GM21825 (cell line): ENCODE data around the gene AQP6.

Experiments
- ATAC-seq: cut with Tn5 transposase; IDR thresholded peaks from one replicate; pipeline ENCODE4 v1.9.1; 2021; ENCODE audit warnings: mild to moderate bottlenecking, moderate library complexity; ENCODE audit not compliant: unreplicated experiment

The AQP6 gene

DNA sequence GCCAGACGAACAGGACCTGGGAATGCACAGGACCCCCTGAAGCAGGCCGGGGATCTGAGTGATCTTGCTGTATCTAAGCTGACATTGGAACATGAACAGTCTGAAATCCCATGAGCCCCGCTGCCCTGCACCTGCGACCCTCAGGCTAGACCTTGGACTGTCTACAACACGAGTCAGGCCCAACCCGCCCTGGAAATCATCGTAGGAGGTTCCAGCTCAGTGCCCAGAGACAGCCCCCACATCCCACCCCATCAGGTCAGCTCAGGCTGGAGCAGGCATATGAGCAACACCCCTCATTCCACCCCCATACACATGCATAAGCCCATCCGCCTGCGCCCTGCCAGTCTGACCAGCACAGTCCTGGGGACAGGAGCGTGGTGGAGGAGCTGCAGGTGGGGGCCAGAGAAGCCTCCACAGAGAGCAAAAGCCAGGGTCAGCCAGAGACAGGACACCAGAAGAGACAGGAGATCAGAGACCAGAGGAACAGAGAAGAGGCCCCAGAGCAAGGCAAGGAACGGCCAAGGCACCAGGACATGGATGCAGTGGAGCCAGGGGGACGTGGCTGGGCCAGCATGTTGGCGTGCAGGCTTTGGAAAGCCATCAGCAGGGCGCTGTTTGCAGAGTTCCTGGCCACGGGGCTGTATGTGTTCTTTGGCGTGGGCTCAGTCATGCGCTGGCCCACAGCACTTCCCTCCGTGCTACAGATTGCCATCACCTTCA lies at the start of gene AQP6:
Gene AQP6 (plus strand): TSS at position 307 of the 720 bp plus-strand sequence. CDS start 227 bp downstream, at position 534.
- no peak for ATAC-seq

- no peak for ATAC-seq
These were observed 49.6 kb upstream of the AQP6 start for GRCh38 chr12:49923035-49923644.

DNA sequence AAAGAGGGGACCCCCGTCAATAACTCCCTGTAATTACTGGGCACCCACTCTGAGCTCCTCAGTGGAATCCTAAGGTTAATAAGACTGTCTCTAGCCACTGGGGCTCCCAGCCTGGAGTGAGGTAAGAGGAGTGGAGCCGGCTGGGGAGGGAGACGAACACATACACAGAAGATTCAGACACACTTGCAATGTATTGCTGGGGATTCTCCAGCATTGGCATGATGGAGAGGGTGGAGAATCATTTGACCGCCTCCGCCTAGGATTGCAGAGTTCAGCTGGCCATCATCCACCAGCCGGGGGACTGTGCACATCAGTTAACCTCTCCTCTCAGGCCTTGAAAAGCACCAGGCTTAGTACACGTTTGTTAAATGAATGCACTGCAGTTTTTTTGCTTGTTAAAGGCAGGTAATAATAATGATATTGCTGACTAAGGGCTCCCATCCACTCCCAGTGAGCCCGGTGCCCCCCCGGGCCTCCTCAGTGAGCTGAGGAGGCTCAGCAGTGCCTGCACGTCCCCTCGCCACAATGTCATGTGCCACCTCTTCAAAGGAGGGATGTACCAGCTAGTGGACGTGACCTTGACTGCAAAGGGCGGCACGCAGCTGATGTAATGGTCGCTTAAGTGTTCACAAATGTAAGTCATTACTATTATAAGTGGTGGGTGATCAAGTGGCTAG lies 48.7 kb upstream of the AQP6 start:
- ATAC-seq, result no peak

DNA sequence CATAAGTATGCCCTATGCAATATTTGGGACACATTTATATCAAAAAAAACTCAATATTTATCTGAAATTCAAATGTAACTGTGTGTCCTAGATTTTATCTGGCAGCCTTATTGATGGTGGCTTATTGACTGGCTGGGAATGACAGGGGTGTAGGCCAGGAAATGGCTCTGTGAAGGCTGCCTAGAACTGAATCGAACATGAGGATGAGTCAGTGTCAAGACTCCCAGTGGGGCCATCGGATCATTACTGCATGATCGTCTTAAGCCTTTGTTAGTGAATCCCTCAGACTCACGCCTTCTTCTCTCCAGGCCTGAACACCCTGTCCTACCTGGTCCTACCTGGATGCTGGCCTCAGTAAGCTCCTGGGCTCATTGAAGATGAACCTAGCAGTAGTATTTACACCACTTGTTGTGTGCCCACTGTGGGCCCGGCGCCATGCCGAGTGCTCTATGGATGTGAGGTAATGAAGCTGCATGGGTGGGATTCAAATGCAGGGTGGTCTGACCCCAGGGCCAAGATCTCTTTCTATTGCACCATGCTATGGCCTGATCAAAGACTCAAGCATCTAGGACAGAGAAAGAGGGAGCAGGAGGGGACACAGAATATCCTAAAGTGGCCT lies 48.0 kb upstream of the AQP6 start:
- no peak for ATAC-seq

GRCh38 chr12:49925433-49926204 lies 47.1 kb upstream of the AQP6 start:
- no peak for ATAC-seq

- no peak for ATAC-seq
These were observed 44.3 kb upstream of the AQP6 start for GRCh38 chr12:49928471-49928870.

DNA sequence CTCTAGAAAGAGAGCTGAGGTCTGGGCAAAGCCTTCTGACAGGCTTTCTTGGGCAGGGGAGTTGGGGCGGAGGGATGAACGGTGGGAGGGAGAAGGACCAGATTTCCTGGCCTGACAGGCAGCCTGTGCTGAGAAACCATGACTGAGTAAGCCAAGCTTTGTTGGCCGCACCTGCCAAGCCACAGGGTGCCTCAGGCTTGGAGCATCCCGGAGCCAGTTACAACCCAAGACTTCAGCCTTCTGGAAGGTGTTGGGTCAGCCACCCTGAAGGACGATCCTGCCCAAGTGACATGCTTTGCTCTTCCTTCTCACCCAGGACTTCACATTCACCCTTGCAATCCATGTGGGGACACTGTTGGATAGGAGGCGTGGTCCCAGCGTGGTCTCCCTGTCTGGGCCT lies 43.2 kb upstream of the AQP6 start:
- no peak for ATAC-seq

DNA sequence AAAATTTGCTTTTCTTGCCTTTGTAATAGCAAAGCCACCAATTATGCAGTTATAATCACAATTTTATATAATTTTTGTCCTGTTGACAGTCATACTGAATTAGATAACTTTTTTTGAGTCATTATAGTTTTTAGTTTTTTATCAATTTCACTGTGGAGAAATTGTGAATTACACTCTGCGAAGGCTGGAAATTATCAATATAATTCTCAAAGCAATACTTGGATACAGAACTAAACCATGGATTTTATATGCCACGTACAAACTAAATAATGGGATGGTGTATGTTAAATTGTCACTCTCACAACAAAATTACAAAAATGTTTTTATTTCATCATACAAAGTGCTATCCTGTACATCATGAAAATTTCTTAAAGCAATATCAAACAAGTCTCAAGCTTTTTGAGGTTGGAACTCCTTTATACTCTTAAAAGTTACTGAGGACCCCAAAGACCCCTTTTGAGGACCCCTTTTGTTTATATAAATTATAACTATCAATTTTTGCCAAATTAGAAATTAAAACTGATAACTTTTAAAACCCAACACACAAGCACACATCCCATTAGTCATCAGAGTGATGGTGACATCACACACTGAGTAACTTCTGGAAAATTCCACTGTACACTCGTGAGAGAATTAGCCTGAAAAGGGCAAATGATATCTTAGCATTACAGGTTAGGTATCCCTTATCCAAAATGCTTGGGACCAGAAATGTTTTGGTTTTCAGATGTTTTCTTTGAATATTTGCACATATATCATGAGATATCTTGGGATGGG lies 42.0 kb upstream of the AQP6 start:
- no peak for ATAC-seq

DNA sequence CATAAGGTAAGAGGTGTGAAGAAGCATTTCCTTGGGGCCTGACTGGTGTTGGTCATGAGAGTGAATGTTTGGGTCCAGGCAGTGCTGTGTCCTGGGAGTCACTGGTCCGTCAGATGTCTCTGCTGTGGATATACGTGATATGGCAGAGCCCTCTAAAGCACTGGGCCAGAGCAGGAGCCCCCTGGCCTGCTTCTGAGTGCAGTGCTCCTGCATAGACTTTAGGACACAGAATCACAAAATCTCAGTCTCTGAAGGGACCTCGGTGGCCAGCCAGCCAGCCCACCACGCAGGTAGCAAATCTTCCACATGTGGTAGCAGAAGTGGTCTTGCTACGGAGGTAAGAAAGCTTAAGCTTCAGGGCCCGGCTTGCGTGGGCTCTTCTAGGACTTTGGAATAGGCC lies 40.7 kb upstream of the AQP6 start:
- no peak for ATAC-seq

- no peak for ATAC-seq
These were observed 40.1 kb upstream of the AQP6 start for GRCh38 chr12:49932533-49933130.

DNA sequence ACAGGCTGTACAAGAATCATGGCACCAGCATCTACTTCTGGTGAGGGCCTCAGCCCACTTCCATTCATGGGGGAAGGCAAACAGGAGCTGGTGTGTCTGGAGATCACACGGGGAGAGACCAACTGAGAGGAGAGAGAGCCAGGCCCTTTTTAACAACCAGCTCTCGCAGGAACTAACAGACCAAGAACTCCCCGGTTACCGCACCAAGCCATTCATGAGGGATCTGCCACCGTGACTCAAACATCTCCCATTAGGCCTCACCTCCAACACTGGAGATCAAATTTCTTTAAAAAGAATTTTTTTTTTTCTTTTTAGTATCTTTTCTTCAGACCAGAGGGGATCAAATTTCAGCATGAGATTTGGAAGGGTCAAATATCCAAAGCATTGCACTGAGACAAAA lies 39.0 kb upstream of the AQP6 start:
- ATAC-seq, result no peak

DNA sequence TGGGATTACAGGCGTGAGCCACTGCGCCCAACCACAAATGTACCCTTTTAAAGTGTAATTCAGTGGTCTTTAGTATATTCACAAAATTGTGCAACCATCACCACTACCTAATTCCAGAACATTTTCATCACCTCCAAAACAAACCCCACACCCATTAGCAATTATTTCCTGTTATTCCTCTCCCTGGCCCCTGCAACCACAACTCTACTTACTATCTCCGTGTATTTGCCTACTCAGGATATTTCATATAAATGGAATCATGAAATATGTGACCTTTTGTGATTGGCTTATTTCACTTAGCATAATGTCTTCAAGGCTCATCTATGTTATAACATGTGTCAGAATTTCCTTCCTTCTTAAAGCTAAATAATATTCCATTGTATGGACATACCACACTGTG lies 38.2 kb upstream of the AQP6 start:
- ATAC-seq, result no peak

DNA sequence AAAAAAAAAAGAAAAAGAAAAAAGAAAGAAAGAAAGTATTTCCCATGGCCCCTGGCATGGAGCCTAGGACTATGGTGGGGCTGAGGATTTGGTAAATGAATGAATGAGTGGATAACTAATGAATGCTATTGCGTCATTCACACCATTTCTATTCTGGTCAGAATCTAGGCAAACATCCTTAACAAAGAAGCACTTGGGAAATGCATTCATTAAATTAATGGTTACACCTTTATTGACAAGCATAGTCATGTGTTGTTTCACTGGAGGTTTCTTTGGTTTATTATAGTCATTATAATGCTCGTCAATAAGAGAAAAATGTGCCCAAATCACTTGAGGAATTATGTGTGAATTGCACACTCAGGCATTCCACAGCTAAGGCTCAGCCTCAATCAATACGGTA lies 35.8 kb upstream of the AQP6 start:
- no peak for ATAC-seq

DNA sequence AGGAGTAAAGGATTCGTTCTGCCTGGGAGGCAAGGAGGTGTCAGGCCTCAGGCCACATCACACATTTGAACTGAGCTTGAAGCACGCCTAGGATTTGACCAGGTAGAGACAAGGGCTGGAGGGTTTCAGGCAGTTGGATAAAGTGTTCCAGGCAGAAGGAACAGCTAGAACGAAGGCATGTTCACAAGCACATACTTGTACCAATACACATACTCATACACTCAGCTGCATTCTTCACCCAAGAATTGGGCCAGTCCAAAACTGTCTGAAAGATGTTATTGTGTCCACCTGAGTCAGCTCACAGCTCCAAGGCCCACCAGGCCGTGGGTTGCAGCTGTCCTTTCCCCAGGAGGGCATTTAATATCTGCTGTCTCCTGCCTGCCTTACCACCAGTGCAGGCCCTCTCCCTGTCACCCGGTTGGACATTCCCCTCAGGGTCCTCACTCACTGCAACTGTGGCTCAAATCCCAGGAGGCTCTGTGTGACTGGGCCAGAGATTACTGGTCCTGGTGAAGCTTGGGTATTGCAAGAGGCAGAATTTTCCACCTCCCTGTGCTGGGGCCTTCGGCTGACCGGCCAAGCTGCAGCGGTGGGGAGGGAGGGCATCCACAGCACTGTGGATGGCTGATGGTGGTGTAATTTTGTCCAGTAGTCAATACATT lies 35.0 kb upstream of the AQP6 start:
- ATAC-seq, result no peak

GRCh38 chr12:49939307-49939706 lies 33.4 kb upstream of the AQP6 start:
- ATAC-seq, result no peak

- ATAC-seq, result no peak
These were observed 33.0 kb upstream of the AQP6 start for GRCh38 chr12:49939707-49940106.

GRCh38 chr12:49941556-49942511 lies 30.9 kb upstream of the AQP6 start:
- ATAC-seq, result no peak

GRCh38 chr12:49942512-49942893 lies 30.2 kb upstream of the AQP6 start:
- ATAC-seq, result no peak
